NAMALWA (cell line): ENCODE results near the gene PAPPA.

Experiments used
- DNase-seq: peaks from one replicate; pipeline ENCODE4 v3.0.0-alpha.2; 2015; ENCODE audit warnings: low spot score

The PAPPA gene

DNA sequence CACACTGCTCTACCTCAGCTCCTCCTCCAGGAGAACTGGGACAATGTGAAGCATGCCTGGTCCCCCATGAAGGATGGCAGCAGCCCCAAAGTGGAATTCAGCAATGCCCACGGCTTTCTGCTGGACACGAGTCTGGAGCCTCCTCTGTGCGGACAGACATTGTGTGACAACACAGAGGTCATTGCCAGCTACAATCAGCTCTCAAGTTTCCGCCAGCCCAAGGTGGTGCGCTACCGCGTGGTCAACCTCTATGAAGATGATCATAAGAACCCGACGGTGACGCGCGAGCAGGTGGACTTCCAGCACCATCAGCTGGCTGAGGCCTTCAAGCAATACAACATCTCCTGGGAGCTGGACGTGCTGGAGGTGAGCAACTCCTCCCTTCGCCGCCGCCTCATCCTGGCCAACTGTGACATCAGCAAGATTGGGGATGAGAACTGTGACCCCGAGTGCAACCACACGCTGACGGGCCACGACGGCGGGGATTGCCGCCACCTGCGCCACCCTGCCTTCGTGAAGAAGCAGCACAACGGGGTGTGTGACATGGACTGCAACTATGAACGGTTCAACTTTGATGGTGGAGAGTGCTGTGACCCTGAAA is 34.1 kb downstream of the PAPPA start:
- no peak for DNase-seq

DNA sequence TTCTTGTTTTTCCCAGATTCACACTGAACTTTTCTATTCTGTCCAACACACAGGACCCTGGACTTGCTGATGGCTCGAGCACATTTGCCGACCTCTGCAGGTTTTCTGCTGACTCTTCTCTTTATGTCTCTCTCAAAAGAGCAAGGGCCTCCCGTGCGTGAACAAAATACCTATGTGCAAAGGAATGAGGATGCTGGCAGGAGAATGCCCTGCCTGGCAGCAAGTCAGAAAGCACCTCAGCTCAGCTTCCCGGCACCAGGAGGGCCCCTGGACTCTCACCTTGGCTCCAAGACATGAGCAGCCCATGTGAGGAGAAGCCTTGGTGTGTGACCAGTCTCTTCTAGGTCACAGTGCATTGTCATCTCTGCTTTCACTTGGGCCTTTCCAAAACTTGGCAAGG is 36.1 kb downstream of the PAPPA start:
- no peak for DNase-seq

DNA sequence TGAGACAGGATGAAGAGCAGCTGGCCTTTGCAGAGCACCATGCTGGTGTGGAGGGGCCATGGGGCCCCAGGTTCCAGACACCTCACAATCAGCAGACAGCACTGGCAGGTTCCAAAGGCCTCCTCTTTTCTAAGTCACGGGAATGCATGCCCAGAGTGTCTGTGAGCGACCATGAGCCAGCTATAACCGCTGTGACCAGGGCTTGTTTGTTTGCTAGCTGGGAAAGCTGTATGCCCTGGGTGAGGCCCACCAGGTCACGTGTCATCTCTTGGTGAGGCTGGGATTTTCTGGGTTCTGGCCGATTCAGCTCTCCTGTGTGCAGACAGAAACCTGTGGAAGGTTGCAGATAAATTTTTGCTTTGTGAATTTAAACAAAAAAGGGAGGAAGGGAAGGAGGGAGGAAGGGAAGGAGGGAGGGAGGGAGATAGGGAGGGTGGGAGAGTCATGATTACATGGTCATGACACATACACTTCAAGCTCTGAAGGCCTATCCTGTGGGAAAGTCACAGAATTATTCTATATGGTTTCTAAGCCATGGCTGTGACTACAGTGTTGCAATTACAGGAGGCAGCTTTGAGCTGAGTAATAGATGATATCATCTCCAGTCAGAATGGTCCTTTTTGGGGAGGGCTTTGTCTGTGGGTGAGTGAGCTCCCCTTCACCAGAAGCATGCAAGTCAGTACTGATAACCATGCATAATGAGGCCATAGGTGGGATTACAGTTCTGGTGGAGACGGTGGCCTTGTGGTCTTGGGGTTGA is 37.2 kb downstream of the PAPPA start:
- no peak for DNase-seq

DNA sequence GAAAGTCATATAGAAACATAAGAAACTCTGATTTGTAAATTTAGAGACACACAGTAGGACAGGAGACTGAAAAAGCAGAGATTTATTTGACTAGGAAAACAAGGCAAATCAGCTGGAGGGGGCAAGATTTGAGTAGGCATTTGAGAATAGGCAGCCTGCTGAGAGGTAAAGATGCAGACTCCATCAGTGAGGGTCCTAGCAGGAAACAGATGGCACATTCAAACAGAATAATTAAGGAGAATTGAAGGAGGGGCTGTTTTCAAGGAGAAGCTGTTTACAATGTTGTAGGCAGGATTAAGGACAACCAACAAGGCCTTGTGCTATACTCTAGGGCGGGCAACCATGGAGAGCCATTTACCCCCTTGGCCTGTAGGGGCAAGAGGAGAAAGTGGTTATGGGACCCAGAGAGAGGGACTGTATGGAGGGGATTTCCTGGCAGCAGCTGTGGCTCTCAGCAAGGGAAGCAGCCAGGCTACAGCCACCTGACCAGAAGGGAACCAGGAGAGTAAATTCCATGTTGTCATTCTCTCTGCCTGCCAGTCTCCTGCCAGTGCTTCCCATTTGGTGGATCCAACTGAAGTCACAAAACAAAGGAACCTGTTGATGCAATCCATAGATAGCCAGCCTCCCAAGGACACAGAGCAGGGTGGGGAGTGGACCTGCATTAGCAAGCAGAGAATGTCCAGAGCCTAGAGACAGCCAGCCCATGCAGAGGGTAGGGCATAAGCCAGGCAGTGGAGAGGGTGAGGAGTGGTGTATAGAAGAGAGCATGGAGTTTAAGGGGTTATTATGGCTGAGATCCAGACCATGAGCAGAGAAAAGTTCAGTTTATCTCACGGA is 38.2 kb downstream of the PAPPA start:
- peak; percentile 1 for DNase-seq

DNA sequence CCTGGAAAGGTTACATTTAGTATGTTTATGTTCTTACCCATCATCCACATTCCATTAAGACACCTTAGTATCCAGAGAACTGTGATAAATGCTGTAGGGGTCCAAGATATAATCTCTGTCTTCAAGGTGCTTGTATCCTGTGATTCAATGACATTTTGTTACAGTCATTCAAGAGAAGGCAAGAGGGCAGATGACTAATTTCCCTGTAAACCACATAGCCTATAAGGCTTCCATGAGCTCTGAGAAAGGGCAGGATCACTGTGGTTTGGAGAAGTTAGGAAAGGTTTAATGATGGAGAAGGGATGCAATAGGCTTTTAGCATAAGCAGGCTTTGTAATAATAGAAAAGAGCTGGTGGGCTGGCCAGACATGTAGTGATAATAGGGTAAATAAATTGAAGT is 40.0 kb downstream of the PAPPA start:
- no peak for DNase-seq

DNA sequence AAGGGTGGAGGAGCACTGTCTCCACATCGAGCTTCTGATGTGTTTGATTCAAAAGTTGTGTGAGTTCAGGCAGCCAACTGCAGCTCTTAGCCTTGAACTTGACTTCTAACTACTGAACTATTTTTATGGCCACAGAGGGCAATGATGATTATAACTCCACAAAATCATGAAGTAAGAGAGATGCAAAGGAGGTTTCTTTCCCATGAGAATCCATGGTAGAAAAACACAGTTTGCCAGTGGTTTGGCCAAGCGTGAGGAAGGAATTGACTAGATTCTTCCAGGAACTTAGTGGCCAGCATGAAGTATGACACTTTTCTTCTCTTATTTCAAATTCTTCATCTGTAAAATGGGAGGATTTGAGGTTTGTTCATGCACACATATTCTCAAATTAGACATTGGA is 43.2 kb downstream of the PAPPA start:
- no peak for DNase-seq

DNA sequence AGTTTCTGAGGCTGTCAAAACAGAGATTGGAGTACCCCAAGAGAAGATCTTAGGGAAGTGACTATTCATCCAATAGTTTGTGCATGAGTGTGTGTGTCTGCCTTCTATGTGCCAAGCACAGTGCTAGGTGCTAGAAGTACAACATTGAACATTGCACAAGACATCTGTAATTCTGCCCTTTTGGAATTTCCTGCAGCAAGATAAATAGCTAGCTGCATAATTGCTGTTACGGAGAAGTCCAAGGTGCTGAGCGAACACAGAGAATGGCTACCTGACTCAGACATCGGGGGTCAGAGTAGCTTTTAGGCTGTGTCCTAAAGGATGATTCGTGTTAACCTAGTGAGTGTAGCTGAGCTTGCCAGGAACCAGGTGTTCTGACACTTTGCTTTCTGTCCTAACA is 44.8 kb downstream of the PAPPA start:
- no peak for DNase-seq

DNA sequence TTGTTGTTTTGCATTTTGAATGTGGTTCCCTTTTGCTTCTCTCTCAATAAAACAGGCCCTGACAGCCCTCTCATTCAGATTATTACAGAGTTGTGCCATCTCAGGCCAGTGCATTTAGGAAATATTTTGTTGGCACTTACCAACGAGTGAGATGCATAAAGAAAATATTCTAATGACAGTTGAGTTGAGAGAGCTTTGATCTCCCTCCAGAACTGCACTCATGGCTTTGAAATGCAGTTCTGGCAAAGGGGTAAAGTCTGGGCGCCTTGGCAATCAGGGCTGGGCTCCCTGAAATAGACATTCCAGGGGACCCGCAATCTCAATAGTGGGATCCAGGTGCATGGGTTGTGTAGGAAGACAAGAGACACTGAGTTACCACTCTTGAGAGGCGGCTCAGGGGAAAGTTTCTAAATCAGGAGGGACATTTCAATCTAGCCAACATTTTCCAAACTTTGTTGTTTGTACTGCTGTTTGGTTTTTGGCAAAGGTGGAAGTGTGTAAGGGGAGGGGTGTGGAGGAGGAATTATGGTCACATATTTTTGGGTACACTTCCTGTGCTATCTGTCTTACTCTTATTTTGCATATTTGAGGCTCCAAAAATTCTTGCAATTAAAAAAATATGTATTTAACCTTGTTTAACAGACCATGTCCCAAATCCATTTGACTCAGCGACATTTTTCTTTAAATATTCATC is 48.8 kb downstream of the PAPPA start:
- no peak for DNase-seq

DNA sequence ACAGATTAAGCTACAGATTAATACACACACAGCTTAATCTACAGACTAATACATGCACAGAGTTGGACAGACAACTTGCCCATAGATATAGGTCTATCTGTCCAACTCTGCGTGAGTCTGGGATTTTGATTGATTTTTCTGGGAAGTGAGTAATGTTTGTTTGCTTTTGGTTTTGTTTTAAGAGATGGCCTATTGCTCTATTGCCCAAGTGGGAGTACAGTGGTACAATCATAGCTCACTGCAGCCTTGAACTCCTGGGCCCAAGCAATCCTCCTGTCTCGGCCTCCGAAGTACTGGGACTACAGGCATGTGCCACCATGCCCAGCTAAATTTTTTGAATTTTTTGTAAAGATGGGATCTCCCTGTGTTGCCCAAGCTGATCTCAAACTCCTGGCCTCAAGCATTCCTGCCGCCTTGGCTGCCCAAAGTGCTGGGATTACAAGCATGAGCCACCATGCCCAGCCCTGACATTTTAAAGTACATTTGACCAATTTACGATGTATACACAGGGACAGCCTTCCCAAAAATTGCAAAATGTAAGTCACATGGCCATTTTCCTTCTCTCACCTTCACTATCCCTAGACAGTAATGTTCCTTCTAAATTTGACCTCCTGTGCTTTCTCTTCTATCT is 50.8 kb downstream of the PAPPA start:
- no peak for DNase-seq

DNA sequence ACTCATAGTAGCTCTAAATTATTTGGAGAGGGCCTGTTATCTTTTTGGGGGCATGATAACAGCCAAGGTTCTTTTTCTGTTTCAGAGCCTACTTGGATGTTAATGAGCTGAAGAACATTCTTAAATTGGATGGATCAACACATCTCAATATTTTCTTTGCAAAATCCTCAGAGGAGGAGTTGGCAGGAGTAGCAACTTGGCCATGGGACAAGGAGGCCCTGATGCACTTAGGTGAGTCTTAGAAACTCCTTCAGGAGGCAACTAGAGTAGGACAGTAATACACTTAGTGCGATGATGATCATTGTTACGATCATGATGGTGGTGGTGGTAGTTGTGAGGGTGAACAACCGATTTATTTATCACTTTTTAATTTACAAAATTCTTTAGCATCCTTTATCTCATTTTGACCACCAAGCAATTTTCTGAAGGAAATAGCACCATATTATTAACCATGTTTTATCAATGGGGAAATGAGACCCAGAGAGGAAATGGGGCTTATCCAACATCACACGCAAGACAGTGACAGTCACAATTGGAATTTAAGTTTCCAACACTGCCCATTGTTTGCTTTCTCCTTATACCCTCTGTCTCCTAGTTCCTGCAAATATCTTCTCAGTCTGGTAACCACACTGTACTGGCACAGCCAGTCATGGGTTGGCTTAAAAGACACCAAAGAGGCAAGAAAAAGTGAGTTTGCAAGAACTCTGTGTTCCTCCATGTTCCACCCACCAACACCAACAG is 54.0 kb downstream of the PAPPA start:
- no peak for DNase-seq

DNA sequence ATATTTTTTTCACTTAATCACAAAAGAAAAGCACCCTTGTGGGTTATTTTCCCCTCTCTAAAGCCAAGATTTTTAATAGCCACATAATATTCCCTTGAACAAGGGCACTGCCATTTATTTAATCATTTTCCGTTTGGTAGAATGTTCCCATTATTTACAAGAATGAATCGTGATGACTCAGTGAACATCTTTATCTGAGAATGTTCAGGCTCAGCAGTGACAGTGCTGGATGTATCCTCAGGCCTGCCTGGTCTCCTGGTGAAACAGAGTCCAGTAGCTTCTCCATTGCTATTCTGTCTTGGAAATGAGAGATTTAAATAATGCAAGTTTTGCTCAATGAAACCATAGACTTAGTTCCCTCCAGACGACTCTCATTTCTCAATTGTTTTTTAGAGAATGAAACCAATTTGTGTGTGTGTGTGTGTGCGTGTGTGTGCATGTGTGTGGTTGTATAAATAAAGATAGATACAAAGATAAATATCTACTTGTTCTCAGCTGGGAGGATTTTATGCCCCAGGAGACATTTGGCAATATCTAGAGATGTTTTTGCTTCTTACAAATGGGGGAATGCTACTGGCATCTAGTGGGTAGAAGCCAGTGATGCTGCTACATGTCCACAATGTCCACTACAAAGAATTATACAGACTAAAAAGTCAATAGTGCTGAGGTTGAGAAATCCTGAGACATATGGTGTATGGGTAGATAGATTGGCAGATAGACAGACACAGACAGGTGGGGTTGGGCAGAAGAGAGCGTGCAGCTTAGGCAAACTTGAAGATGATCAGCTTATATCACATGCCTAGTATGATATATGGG is 55.0 kb downstream of the PAPPA start:
- no peak for DNase-seq

DNA sequence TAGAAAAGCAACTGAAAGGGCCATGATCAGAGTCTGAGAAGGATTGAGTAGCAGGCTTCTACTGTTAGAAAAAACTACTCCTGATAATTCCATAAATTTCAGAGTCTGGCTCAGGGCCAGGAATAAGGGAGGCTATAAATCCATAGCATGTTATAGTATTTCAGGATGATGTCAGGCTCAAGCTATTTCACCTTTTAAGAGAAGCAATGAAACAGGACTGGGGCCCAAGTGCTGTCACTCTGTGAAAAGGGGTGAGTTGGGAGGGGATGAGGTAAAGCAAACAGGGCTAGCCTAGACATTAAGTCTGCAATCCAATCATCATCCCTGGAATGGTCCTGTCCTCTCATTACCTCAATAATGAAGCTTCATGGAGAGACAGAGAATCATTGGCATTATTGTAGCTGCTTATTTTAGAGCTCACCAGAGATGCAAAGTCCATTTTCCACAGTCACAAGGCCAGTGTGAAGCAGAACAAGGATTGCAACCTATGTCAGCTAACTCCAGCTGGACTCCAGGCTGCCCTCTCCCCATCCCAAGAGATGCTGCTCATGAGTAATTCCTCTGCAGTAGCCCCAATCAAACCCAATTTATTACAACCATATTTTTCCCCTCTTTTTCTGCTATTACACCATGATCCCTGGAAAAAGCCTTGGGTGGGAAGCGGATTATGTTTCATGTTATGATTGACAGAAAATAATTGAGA is 56.0 kb downstream of the PAPPA start:
- no peak for DNase-seq

DNA sequence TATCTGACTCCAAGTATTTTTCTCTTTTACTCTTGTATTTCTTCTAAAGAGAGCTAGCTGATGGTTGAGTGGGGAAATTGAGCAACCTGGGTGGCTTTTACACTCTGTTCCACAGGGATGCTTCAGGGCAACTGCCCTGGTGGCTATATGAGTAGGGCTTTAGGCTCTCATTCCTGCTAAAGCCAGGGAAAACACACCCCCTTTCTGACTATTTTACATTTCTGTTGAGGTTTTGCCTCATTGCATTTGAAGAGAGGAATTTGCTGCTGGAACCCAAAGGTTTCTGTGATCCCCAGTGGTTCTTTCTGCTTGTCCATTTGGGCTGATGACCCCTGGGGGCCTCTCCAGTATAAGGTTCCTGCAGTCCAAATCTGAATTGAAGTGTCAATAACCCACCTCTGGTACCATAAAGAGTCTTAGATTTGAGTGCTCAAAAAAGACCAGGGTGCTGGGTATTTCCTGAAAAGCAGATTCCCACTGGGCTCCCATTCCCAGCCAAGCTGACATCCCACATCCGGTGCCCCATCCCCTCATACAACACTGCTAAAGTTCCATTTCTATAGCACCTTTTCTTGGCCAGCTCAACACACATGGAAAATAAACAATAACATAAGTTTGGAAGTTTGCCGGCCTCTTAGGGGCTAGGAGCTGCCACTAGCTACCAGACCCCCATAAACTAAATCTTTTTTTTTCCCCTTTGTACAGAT is 59.5 kb downstream of the PAPPA start:
- no peak for DNase-seq

DNA sequence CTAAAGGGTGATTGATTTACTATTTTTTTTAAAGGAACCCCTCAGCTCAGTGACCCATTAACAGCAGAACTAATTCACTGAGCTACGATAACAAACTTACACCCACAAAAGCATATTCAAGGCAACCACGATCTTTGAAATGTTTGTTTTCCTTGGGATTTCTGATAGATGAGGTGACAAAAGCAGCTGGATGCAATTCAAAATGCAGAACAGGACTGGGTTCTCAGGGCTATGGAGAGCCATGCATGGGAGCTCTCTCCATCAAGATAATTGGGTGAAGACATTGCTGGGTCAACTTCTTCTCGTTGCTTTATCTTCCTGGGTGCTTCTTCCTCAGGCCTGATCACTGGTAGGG is 60.1 kb downstream of the PAPPA start:
- DNase-seq, result no peak

DNA sequence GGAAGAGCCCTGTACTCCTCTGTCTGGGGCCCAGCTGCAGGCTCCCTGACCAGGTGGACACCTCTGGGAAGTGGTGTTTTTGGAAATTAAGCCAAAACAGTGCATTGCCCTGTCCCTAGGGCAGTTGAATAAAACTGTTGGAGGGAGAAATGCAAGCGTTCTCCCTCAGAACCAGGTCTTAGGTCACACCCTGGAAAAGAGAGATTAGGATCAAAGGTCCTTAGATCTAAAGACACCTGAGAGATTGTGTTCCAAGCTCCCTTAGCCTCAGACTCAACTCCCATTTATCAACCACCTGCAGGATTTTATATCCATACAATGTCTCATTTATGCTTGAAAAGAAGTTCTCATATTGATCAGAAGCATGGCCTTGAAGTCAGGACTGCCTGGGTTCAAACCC is 64.8 kb downstream of the PAPPA start:
- no peak for DNase-seq

DNA sequence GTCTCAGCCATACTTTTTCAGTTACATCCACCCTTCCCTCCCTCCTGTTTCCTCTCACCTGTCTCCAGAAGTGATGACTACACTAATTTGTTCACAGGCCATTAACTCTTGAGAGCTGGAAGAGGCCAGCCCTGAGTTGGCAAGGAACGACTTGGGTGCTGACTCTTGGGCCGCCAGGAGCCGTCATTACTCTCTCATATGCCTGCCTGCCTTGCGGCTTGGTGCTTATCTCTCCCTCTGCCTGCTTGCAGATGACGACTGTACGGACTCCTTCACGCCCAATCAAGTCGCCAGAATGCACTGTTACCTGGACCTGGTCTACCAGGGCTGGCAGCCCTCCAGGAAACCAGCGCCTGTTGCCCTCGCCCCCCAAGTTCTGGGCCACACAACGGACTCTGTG is 66.1 kb downstream of the PAPPA start:
- DNase-seq, result no peak

DNA sequence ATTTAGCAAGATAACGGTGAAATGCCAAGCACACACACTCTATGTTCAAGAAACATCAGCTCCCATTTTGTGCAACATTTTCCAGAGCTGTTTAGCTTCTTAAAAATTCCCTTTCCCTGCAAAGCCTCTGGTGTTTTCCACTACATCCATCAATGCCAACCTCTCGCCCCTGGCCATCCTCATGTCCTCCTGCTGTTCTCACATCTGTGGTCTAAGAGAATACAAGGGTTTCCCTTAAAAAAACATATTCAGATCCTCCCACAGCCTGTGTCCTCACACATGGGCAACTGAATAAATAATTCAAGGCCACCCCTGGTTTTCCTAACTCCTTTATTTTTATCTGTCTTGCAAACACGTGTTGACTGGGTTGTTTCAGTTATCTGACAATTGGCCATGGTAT is 70.3 kb downstream of the PAPPA start:
- no peak for DNase-seq

DNA sequence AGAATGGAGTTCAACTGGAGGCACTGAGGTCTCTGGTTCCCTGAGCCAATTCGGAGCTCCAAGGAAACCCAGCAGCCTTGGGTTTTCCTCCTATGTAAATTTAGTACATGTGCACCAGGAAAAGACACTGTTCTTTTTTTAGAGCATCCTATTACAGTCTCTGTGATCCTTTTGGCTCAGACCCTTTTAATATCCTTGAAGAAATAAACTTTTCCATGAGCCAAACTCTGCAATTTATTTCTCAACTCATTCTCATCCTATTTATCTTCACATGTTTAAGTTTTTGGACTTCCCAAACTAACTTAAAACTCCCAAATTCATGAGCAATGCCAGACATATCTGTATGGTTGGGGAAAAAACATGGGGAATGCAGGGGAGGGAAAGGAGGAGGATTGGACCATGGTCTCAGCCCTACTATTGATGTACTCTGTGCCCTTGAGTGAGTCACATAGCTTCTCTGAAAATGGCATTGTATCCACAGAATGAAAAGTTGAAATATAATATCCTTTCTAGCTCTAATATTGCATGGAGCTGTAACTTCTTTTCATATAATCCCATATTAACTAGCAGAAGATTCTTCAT is 76.6 kb downstream of the PAPPA start:
- no peak for DNase-seq
